Breast epithelium (tissue), 3 donors: Measurements from ENCODE around the gene NTNG1.

Experiments used
- POLR2A ChIP-seq: fragments of 450-650 bp; IDR thresholded peaks from one replicate; pipeline ENCODE4 v1.6.1; 2016; ENCODE audit warnings: antibody characterized with exemption, mild to moderate bottlenecking, moderate library complexity
- TF ChIP-seq, protein P1 (sequence below), 3 donors: fragments of 450-650 bp; IDR thresholded peaks; one replicate each; pipeline ENCODE4 v1.5.1; 2016 to 2017; ENCODE audit warnings: antibody characterized with exemption in 3 of 3, mild to moderate bottlenecking in 3 of 3, moderate library complexity in 3 of 3

DNA sequence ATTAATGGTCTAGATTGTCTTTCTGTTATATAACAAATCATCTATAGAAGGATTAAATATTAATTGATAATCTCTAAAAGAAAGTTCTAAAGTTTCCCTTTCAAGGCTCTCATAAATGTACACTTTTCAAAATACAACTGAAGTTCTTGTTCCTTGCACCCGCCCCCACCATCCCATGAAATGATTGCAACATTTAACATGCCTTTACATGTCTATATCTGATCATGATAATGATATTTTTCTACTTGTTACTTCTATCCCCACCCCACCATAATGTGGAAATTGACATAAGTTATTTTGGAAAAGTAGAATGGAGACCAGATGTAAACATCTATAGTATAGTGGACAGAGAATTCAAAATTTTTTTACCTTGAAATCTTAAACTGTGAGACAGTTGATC is 186.6 kb downstream of the NTNG1 start:
- TF ChIP-seq, protein P1, sequence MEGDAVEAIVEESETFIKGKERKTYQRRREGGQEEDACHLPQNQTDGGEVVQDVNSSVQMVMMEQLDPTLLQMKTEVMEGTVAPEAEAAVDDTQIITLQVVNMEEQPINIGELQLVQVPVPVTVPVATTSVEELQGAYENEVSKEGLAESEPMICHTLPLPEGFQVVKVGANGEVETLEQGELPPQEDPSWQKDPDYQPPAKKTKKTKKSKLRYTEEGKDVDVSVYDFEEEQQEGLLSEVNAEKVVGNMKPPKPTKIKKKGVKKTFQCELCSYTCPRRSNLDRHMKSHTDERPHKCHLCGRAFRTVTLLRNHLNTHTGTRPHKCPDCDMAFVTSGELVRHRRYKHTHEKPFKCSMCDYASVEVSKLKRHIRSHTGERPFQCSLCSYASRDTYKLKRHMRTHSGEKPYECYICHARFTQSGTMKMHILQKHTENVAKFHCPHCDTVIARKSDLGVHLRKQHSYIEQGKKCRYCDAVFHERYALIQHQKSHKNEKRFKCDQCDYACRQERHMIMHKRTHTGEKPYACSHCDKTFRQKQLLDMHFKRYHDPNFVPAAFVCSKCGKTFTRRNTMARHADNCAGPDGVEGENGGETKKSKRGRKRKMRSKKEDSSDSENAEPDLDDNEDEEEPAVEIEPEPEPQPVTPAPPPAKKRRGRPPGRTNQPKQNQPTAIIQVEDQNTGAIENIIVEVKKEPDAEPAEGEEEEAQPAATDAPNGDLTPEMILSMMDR (IDR thresholded peaks at IDR 0.05) = no peak
- TF ChIP-seq POLR2A = no peak
